GM21717 (cell line): ENCODE results near the gene SMARCC1.

Source experiments
- ATAC-seq: cut with Tn5 transposase; IDR thresholded peaks from one replicate; pipeline ENCODE4 v1.9.1; 2021; ENCODE audit warnings: mild to moderate bottlenecking, moderate library complexity; ENCODE audit not compliant: unreplicated experiment

SMARCC1 gene

DNA sequence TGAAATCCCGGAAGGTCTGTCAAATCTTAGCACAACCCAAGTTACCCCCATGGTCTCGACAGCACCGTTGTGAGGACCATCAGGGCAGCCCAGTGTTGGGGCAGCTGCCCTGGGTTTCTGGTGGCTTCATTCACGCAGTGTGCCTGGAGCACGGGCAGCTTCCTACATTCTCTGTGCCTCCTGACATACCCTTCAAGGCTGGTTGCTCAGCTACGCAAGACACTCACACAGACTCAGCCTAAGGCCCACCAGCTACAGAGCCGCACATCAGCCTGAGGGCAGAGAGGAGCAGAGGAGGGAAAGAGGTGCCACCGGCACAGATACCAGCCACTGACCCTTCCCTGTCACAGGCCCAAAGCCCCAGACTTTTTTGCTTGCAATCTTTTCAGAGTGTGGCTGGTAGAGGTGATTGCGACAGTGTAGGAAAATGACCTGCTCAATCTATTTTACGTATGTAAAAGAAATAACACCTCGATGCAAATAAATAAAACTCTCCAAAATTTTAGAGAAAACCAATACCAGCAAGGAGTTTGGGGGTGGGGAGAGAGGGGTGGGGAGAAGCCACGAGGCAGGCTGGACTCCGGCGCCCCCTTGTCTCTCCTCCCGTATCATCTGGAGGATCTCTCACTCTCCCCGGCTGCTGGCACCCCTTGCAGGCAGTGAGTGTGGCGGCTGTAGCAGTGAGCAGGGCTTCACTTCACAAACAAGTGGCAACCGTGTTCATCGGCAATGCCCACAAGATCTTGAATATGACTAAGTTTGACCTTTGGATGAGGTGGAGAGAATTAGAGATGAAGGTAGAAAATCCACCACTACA lies 215.8 kb downstream of the SMARCC1 start:
- ATAC-seq = no peak

DNA sequence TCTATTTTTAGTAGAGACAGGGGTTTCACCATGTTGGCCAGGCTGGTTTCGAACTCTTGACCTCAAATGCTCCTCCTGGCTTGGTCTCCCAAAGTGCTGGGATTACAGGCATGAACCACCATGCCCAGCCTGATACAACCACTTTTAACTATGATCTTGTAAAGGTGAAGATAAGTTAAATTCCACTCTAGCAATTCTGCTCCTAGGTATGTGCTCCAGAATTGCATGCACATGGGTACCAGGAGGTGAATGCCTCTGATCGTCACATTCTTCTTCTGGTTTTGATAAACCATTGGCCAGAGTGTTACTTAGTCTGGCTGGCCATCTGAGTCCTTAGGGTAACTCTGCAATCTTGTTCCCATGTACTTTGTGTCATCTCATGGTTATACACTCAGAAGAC lies 225.3 kb downstream of the SMARCC1 start:
- no peak for ATAC-seq

DNA sequence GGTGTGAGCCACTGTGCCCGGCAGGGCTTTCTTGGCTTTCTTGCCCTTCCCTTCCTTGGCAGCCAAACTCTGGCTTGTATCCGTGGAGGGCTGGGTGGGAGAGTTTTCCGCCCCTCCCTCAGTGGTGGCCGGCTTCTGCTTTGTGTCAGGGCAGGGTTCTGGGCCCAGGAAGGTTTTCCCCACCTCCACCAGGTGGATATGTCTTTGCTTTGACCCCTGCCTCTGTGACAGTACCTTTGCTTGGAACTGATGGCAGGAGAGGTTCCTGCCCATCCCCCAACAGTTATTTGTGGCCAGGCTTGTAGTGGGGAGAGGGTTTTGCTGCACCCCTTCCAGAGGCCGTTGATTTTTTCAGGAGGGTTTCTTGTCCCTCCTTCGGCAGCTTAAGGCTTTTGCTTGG lies 227.4 kb downstream of the SMARCC1 start:
- no peak for ATAC-seq

DNA sequence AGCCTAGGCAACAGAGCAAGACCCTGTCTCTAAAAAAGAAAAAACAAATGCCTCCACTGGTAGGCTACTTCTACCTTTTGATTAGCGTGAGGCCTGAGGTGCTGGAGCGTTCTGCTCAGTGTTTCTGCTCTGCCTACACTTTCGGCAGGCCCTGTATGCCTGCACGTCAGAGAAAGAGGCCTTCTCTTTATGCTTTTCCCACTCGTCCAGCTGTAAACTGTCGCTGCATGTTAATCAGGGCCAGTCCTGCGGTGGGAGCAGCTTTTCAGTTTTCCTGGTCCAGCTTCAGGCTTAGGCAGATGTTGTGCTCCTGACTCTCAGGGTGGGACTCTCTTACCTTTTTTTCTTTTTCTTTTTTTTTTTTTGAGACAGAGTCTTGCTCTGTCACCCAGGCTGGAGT lies 228.3 kb downstream of the SMARCC1 start:
- no peak for ATAC-seq

DNA sequence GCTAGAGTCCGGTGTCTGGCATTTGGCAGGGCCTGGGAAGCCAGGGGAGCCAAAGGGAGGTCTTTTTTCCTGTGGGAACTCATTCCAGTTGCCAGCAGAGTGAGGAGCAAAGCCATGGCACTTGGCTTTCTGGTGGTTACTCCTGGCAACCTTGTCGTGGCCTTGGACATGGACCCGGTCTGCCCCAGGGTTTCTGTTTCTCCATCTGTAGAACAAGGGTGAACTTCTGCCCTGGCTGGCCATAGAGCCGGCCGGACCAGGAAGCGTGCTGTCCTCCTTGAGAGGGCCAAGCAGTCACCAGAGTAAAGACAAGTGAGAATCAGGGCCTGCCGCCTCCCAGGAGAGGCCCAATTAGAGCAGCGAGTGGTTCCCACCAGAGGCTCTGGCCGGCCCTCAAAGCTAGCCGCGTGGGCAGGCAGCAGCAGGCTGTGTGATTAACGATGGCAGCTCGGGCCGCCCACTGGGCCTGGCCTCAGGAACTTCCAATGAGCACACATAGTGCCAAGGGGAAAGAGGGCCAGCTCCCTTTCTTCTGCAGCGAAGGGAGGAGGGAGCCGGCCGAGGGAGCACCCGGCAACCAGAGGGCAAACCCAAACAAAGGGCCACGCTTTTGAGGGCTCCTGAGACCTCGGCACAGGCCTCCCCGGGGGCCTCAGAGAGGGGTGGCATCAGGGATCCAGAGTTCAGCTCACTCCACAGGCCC lies 239.1 kb downstream of the SMARCC1 start:
- no peak for ATAC-seq

DNA sequence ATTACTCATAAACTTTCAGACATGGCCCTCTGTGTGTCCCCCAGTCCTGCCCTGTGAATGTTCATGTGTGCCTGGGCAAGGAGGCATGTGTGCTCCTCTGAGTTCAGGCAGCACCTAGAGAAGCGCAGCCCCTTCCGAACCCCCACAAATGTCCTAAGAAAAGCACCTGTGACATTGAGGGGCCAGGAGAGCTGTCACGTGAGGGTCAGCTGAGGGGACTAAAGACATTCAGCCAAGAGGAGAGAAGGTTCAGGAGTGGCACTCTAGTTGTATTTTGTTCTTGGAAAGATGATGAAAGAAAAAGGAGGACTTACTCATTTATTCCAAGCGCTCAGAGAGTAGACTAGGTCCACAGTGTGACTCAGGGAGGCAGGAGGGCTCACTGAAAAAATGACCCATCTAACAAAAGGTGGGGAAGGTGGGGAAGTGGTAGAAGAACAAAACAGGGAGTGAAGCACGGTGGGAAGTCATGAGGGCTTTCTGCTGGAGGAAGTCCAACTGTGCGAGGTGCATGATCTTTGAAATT lies 240.0 kb downstream of the SMARCC1 start:
- no peak for ATAC-seq

DNA sequence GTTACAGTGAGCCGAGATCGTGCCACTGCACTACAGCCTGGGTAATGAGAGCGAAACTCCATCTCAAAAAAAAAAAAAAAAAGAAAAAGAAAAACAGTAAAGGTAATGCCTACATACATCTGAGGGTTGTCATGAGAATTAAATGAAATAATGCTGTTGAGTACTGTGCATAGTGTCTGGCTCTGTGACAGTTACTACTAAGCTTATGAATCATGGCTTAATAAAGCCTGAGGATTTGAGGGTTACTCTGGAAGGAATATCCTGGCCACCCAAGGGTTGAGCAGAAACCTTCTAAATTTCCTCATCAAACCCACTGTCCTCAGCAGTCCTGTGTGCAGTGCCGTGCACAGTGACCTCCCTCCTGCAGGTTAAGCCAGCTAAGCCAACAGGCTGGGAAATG lies 241.4 kb downstream of the SMARCC1 start:
- no peak for ATAC-seq

DNA sequence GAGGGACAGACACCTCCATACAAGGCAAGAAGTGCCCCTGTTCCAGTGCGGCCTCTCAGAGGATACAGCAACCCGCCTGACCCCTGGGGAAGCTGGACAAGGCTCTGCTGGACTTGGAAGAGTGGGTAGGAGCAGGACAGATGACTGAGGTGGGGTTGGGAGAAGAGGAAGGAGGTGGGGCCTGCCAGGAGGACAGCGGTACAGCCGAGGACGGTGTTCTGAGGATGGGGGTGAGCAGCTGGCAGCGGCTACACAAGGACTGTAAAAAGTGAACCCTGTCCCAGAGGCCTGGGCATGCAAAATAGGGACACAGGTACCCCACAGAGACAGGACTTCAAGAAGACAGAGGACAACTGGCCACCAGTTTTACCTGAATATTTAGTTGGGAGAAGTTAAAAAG lies 244.7 kb downstream of the SMARCC1 start:
- no peak for ATAC-seq

DNA sequence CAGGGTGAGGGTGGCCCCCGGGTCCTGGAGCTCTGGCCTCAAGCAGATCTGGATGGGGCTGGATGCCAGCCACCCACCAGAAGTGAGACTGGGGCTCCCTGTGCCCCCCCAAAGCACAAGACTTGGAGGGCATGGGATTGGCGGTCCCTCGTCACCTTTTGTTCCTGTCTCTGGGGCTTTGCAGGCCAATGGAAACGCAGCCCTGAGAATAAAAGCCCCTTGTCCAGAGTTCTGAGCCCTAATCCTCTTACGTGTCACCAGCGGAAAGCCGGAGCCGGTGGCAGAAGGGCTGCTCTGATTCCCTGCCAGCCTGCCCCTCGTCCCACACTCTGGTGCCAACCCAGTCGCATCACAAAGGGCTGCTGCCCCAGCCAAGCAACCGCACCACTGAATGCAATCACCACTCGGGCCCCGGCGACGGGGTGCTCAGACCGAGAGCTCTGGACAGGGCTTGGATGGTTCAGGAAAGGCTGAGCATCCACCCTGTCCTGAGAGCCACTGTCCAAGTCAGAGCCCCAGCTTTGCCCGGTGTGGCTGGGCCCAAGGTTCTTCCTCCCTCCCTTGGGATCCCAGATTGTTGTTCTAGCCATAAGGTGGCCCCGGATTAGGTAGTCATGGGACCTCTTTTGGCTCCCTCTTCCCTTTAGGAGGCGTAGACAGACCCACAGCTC lies 245.3 kb downstream of the SMARCC1 start:
- no peak for ATAC-seq
